Endodermal cell (in vitro differentiated cells): ENCODE results near the gene ATF7. TPM values are rescaled to one million over a fixed set of nuclear protein-coding genes. Genes with fewer than 3 reads are reported as not detected.

ENCODE experiments used
- DNase-seq: peaks from one replicate; pipeline ENCODE4 v3.0.0-alpha.2; 2017
- H3K27ac ChIP-seq: 2 replicates; pipeline ENCODE4 v1.5.1; 2013; ENCODE audit warnings: mild to moderate bottlenecking, low read depth, low read length, moderate library complexity
- H3K27me3 ChIP-seq: 2 replicates; pipeline ENCODE4 v1.6.1; 2013; ENCODE audit warnings: mild to moderate bottlenecking, low read length, moderate library complexity; ENCODE audit not compliant: insufficient read depth, control insufficient read depth, poor library complexity, severe bottlenecking
- H3K36me3 ChIP-seq: 2 replicates; pipeline ENCODE4 v1.7.0; 2013; ENCODE audit warnings: mild to moderate bottlenecking, low read length, moderate library complexity; ENCODE audit not compliant: control insufficient read depth, insufficient read depth
- H3K4me1 ChIP-seq: one replicate; pipeline ENCODE4 v1.7.0; 2013; ENCODE audit warnings: low read length; ENCODE audit not compliant: control insufficient read depth, insufficient read depth
- H3K4me3 ChIP-seq: 2 replicates; pipeline ENCODE4 v1.5.1; 2013; ENCODE audit warnings: mild to moderate bottlenecking, low read length, moderate library complexity
- H3K9ac ChIP-seq: 2 replicates; pipeline ENCODE4 v1.6.1; 2013; ENCODE audit warnings: mild to moderate bottlenecking, low read length, moderate library complexity; ENCODE audit not compliant: poor library complexity, severe bottlenecking; ENCODE audit errors: extremely low read depth
- H3K9me3 ChIP-seq: 2 replicates; pipeline ENCODE4 v1.6.1; 2013; ENCODE audit warnings: mild to moderate bottlenecking, low read length, moderate library complexity; ENCODE audit not compliant: control insufficient read depth
- H3K27ac Mint-ChIP-seq: 2 replicates; pipeline ENCODE4 v1.8.0; 2020; ENCODE audit warnings: mixed read lengths
- H3K27me3 Mint-ChIP-seq: 2 replicates; pipeline ENCODE4 v1.8.0; 2021; ENCODE audit warnings: mild to moderate bottlenecking, mixed read lengths; ENCODE audit not compliant: insufficient read depth
- H3K36me3 Mint-ChIP-seq: 2 replicates; pipeline ENCODE4 v1.8.0; 2020; ENCODE audit warnings: low read depth, mixed read lengths
- H3K4me1 Mint-ChIP-seq: 2 replicates; pipeline ENCODE4 v1.8.0; 2020; ENCODE audit warnings: mixed read lengths
- H3K4me3 Mint-ChIP-seq: 2 replicates; pipeline ENCODE4 v1.8.0; 2020; ENCODE audit warnings: mild to moderate bottlenecking, moderate library complexity, mixed read lengths
- H3K9me3 Mint-ChIP-seq: 2 replicates; pipeline ENCODE4 v1.8.0; 2020; ENCODE audit warnings: mild to moderate bottlenecking, mixed read lengths
- CTCF ChIP-seq: fragments of 200-600 bp; sonication (generic); conservative IDR thresholded peaks from 2 replicates; pipeline ENCODE4 v1.5.0; 2021; ENCODE audit warnings: antibody characterized with exemption, mild to moderate bottlenecking
- WGBS, 2 experiments: methylation state at CpG; one replicate each; pipeline versions ENCODE4 v1.1.5 to v1.1.7; 2013; ENCODE audit warnings: missing lambda C conversion rate in 2 of 2, mixed read lengths in 1 of 2; ENCODE audit not compliant: insufficient coverage in 1 of 2, insufficient read length in 1 of 2; 5-methylcytosine and 5-hydroxymethylcytosine counted together
- total RNA-seq, 2 donors: library from RNA; stranded (reverse); fragmentation: NEBNext Ultra II Directional in 1 of 2; extraction: Animal tissue kit (Norgen Biotek cat#: 25700) in 1 of 2; gene quantifications; 2 replicates in 1 of 2; 3 replicates in 1 of 2; pipeline ENCODE4 v1.2.1, GENCODE V29; 2021

ATF7 gene
- total RNA-seq, 2 donors from 2014 or later = 29.0 to 36.6 TPM

- TF ChIP-seq CTCF = no peak
- H3K36me3 ChIP-seq = peaks cover 96% of the 10 kb centered on the region
- no peaks in the 10 kb centered on the region for H3K27me3 Mint-ChIP-seq
Measured at GRCh38 chr12:53467082-53467481, 159.1 kb downstream of the ATF7 start.

GRCh38 chr12:53466640-53467039, 159.5 kb downstream of the ATF7 start:
- Histone ChIP-seq H3K4me1 (peaks cover 14% of the 10 kb centered on the region), H3K9ac (no peak overlapping the region), H3K36me3 (peaks cover 96% of the 10 kb centered on the region), H3K4me3 (no peak overlapping the region), H3K27me3 (no peaks in the 10 kb centered on the region), H3K27ac (no peak overlapping the region), H3K9me3 (no peaks in the 10 kb centered on the region)
- TF ChIP-seq CTCF = no peak
- Mint-ChIP-seq H3K9me3 (no peaks in the 10 kb centered on the region), H3K27me3 (no peaks in the 10 kb centered on the region), H3K4me1 (peaks cover 64% of the 10 kb centered on the region), H3K36me3 (peaks cover 91% of the 10 kb centered on the region), H3K4me3 (peak overlapping the region; percentile 33), H3K27ac (peak overlapping the region; percentile 66)
- no peak for DNase-seq
- 87% methylated on average over 3 to 4 of the region's 4 CpGs for WGBS, 2 experiments

More at GRCh38 chr12:53467082-53467481, 159.1 kb downstream of the ATF7 start:
- H3K9ac ChIP-seq = no peak overlapping the region
- Mint-ChIP-seq H3K4me3 (peak overlapping the region; percentile 33), H3K4me1 (peaks cover 64% of the 10 kb centered on the region), H3K36me3 (peaks cover 91% of the 10 kb centered on the region), H3K27ac (peak overlapping the region; percentile 66), H3K9me3 (no peaks in the 10 kb centered on the region)
- H3K4me1 ChIP-seq = peaks cover 16% of the 10 kb centered on the region
- no peak overlapping the region for H3K27ac ChIP-seq
- 96 to 97% methylated on average over 5 of the region's 5 CpGs for WGBS, 2 experiments
- no peak for DNase-seq
- no peaks in the 10 kb centered on the region for H3K9me3 ChIP-seq
- no peaks in the 10 kb centered on the region for H3K27me3 ChIP-seq
- no peak overlapping the region for H3K4me3 ChIP-seq

GRCh38 chr12:53465679-53466078, 160.5 kb downstream of the ATF7 start:
- Histone ChIP-seq H3K36me3 (peaks cover 98% of the 10 kb centered on the region), H3K27me3 (no peaks in the 10 kb centered on the region), H3K4me3 (peak overlapping the region; percentile 19), H3K9me3 (no peaks in the 10 kb centered on the region), H3K27ac (peak overlapping the region; percentile 2), H3K9ac (no peak overlapping the region), H3K4me1 (peaks cover 14% of the 10 kb centered on the region)
- no peak for DNase-seq
- H3K4me3 Mint-ChIP-seq = peak overlapping the region; percentile 33
- H3K4me1 Mint-ChIP-seq = peaks cover 66% of the 10 kb centered on the region
- H3K27ac Mint-ChIP-seq = peak overlapping the region; percentile 75
- H3K9me3 Mint-ChIP-seq = no peaks in the 10 kb centered on the region
- TF ChIP-seq CTCF = peak; percentile 42
- WGBS, 2 experiments = 86 to 100% methylated on average over 1 to 2 of the region's 2 CpGs
- H3K27me3 Mint-ChIP-seq = no peaks in the 10 kb centered on the region
- peaks cover 92% of the 10 kb centered on the region for H3K36me3 Mint-ChIP-seq
